Ovary (tissue), 3 donors: ENCODE measurements around the gene IDI2.

ENCODE experiments used
- EP300 ChIP-seq: sonication (generic); formaldehyde crosslinking; IDR thresholded peaks from one replicate; pipeline ENCODE4 v1.6.1; 2017; ENCODE audit warnings: antibody characterized with exemption
- POLR2A ChIP-seq: fragments of 450-650 bp; IDR thresholded peaks from one replicate; pipeline ENCODE4 v1.6.1; 2017; ENCODE audit warnings: antibody characterized with exemption, mild to moderate bottlenecking, moderate library complexity
- TF ChIP-seq, protein P1 (sequence below), 3 donors: fragments of 450-650 bp in 2 of 3; fragments of 200-600 bp in 1 of 3; IDR thresholded peaks; one replicate each; pipeline versions ENCODE4 v1.5.1 to v1.8.0; 2016 to 2022; ENCODE audit warnings: antibody characterized with exemption in 3 of 3, mild to moderate bottlenecking in 1 of 3
- donor health status: DM: no; HTN: no; CAD: no.

DNA sequence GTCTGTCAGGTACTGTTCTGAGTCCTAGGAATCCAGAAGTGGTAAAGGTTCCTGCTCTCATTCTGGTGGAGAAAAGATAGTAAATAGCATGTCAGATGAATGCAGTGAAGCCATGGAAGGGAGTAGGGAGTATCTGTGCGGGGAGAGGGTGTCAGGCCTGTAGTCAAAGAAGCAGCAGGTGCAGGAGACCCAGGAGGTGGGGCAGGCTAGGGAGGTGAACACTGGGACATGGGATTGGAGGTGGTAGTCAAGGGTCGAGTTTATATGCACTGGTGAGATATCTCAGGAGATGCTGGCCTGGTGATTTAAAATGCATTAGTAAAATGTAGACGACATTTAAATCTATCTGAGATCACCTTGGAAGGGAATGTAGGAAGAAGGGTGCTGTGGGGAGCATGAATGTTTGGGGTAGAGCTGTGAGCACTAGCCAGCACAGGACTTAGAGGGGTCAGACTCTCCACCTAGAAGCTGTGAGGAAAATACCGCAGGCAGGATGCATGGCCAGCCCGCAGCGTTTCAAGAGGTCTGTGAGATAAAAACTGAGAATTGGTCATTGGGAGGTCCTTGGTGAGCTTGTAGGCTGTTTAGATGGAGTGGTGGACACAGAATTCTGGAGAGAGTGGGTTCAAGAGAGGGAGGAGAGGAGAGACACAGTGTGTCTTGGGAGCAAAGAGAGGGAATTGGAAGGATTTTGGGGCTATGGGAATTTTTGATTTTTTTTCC is 30.7 kb downstream of the IDI2 start:
- TF ChIP-seq, protein P1, sequence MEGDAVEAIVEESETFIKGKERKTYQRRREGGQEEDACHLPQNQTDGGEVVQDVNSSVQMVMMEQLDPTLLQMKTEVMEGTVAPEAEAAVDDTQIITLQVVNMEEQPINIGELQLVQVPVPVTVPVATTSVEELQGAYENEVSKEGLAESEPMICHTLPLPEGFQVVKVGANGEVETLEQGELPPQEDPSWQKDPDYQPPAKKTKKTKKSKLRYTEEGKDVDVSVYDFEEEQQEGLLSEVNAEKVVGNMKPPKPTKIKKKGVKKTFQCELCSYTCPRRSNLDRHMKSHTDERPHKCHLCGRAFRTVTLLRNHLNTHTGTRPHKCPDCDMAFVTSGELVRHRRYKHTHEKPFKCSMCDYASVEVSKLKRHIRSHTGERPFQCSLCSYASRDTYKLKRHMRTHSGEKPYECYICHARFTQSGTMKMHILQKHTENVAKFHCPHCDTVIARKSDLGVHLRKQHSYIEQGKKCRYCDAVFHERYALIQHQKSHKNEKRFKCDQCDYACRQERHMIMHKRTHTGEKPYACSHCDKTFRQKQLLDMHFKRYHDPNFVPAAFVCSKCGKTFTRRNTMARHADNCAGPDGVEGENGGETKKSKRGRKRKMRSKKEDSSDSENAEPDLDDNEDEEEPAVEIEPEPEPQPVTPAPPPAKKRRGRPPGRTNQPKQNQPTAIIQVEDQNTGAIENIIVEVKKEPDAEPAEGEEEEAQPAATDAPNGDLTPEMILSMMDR (IDR thresholded peaks at IDR 0.05) = no peak
- no peak for TF ChIP-seq POLR2A
- no peak for TF ChIP-seq EP300
